ENCODE measurements around the gene ZYG11B. TPM values are rescaled to one million over a fixed set of nuclear protein-coding genes. Genes with fewer than 3 reads are reported as not detected.

The ZYG11B gene
- total and polyA plus RNA-seq, 9 of the 15 experiments (the other 6 are each of a cell fraction or from before 2014, with no cell fraction given), result 4.9 to 22.2 (median 12.2) TPM

GRCh38 chr1:52695627-52696026, 30.6 kb upstream of the ZYG11B start:
- no peaks in the 10 kb centered on the region for H3K27me3 ChIP-seq (ENCODE audit: control insufficient read depth in 2 of 2, insufficient read depth in 2 of 2, low read length in 2 of 2)
- peaks cover 7 to 9% of the 10 kb centered on the region in 2 experiments; a peak in 4 of 5 replicates for H3K4me1 ChIP-seq (replicated peaks in 1 of 2; ENCODE audit: control insufficient read depth in 2 of 2, insufficient read depth in 2 of 2, low read length in 2 of 2)
- H3K9me3 ChIP-seq (replicated peaks; ENCODE audit: control insufficient read depth, insufficient read depth, low read depth, low read length), result peaks cover 1% of the 10 kb centered on the region; the same call in 1 of the 2 replicates
- POLR2A ChIA-PET, result no interaction called here
- H4K20me1 ChIP-seq (replicated peaks; ENCODE audit: control insufficient read depth, insufficient read depth, low read length), result no peaks in the 10 kb centered on the region
- H3K27ac ChIP-seq (ENCODE audit: extremely low read depth, low read depth, low read length), result no peak overlapping the region
- FAIRE-seq, result no peak
- 96% methylated on average over 7 of the region's 7 CpGs for WGBS (ENCODE audit: insufficient coverage, low coverage, missing lambda C conversion rate)
- peaks cover 75% of the 10 kb centered on the region for H3K79me2 ChIP-seq (ENCODE audit: control insufficient read depth, insufficient read depth, low read length)
- peak overlapping the region; percentile 1; the same call in 1 of the 2 replicates for H3K4me2 ChIP-seq (ENCODE audit: insufficient read depth, low read length)
- intact Hi-C loops (cut with micrococcal nuclease) (loop anchor here (5.0 kb wide), 1 partner anchor 147 kb away; the partner anchor contains the start of gene ZYG11A), in situ Hi-C loops (cut with MboI) (loop anchor here (25.0 kb wide), 1 partner anchor 558 kb away; the partner anchor contains the start of gene ZFYVE9)
- H3K4me3 ChIP-seq, result no peak overlapping the region
- TF ChIP-seq CREB1 (IDR thresholded peaks at IDR 0.05) (no peak), CREB1 (CRISPR knock-in tag; IDR thresholded peaks at IDR 0.05) (no peak), CTBP1 (IDR thresholded peaks at IDR 0.05; ENCODE audit: borderline replicate concordance) (no peak), SIN3A (IDR thresholded peaks at IDR 0.05; ENCODE audit: borderline replicate concordance in 2 of 2, control insufficient read depth in 1 of 2, low read depth in 2 of 2, low read length in 2 of 2) (0 out of 4 replicates have a peak, but pooled peaks of 1 of the 2 experiments have one; percentile 22), ZC3H4 (CRISPR knock-in tag; IDR thresholded peaks at IDR 0.05; ENCODE audit: borderline replicate concordance) (no peak), ZNF395 (CRISPR knock-in tag; IDR thresholded peaks at IDR 0.05) (no peak), ZBED1 (IDR thresholded peaks at IDR 0.05) (no peak), THRA (IDR thresholded peaks at IDR 0.05) (no peak), RFX1 (IDR thresholded peaks at IDR 0.05) (peak; percentile 59)
- TSS peak; percentile 41 for BruUV-seq (replicated peaks)
- peaks cover 53% of the 10 kb centered on the region for H3K36me3 ChIP-seq (ENCODE audit: control insufficient read depth, insufficient read depth, low read length)
- no peaks in the 10 kb centered on the region for H3K9me1 ChIP-seq (ENCODE audit: control insufficient read depth, insufficient read depth, low read length)
- H2AFZ ChIP-seq (ENCODE audit: low read depth, low read length), result no peak overlapping the region
- no peak for ATAC-seq
- no peak for DNase-seq (ENCODE audit: extremely low read depth in 1 of 4, low spot score in 3 of 4)
- CTCF ChIA-PET (ENCODE audit: low intra/inter-chr PET ratio), result interaction anchor here (0.7 kb wide), 1 partner anchor 11 kb away, joined by 3 read pairs; no protein-coding TSS in a partner anchor
- H3K9ac ChIP-seq (ENCODE audit: insufficient read depth in 1 of 2, low read depth in 2 of 2, low read length in 2 of 2), result peak overlapping the region in 1 of 2 experiments; percentile 0; a peak in 1 of 4 replicates

Measured in K562 (cell line).